Left cardiac atrium (tissue), 4 donors: ENCODE results near the gene PLA1A. TPM values are rescaled to one million over a fixed set of nuclear protein-coding genes. Genes with fewer than 3 reads are reported as not detected.

Source experiments
- ATAC-seq, 2 donors: fragments of 200-7000 bp; cut with Tn5 transposase; one replicate each; pipeline ENCODE4 v1.9.1; 2020; ENCODE audit warnings: mild to moderate bottlenecking in 2 of 2, moderate library complexity in 2 of 2
- DNase-seq: peaks from one replicate; pipeline ENCODE4 v3.0.0-alpha.2; 2020
- intact Hi-C, 2 donors: fragments of 100-400 bp; cut with DNase I; formaldehyde crosslinking; loops; one replicate each; pipeline versions ENCODE4 v1.14.1 to v1.15.1; 2022 to 2023
- total RNA-seq, 2 donors: library from RNA; stranded (reverse); fragmentation: NEBNext Ultra II Directional; extraction: Animal tissue kit (Norgen Biotek cat#: 25700); gene quantifications; one replicate each; pipeline ENCODE4 v1.2.1, GENCODE V29; 2021
- donor health status: DM: no; HTN: yes; CAD: no.
- donor health status: DM: no; HTN: yes; CAD: no; lungs with severe emphysema.
- donor health status: DM: yes; HTN: yes; CAD: no.
- donor health status: Dilated cardiomyopathy.

Gene PLA1A
- total RNA-seq, 2 donors from 2014 or later: 1.5 to 8.7 TPM

- DNase-seq (no peak), ATAC-seq (peak in 1 of 2 donors; percentile 22)
- intact Hi-C loops: no loop called here
These were observed 32.6 kb downstream of the PLA1A start for GRCh38 chr3:119630128-119630879.

- intact Hi-C loops: no loop called here
- no peak for DNase-seq
- peak in 1 of 2 donors; percentile 8 for ATAC-seq
These were observed 33.2 kb downstream of the PLA1A start for GRCh38 chr3:119630880-119631329.

- DNase-seq (no peak), ATAC-seq (no peak)
- intact Hi-C loops: no loop called here
These were observed 33.8 kb downstream of the PLA1A start for GRCh38 chr3:119631516-119631915.

GRCh38 chr3:119632216-119632615 lies 34.5 kb downstream of the PLA1A start:
- DNase-seq (no peak), ATAC-seq (no peak)
- intact Hi-C loops: no loop called here

- intact Hi-C loops: no loop called here
- ATAC-seq (no peak), DNase-seq (no peak)
These were observed 35.1 kb downstream of the PLA1A start for GRCh38 chr3:119632829-119633228.

GRCh38 chr3:119635719-119636118 lies 38.0 kb downstream of the PLA1A start:
- no peak for DNase-seq
- peak in 1 of 2 donors; percentile 4 for ATAC-seq
- intact Hi-C loops: loop anchor here in 1 of 2 donors (5.0 kb wide), 2 partner anchors 33 to 37 kb away; no protein-coding TSS in a partner anchor

GRCh38 chr3:119636249-119636648 lies 38.6 kb downstream of the PLA1A start:
- intact Hi-C loops: loop anchor here in 1 of 2 donors (5.0 kb wide), 2 partner anchors 34 to 36 kb away; no protein-coding TSS in a partner anchor
- ATAC-seq (peak in 1 of 2 donors; percentile 1), DNase-seq (no peak)

GRCh38 chr3:119636891-119637611 lies 39.4 kb downstream of the PLA1A start:
- ATAC-seq (no peak), DNase-seq (no peak)
- intact Hi-C loops: loop anchor here in 1 of 2 donors (5.0 kb wide), 2 partner anchors 35 kb away; no protein-coding TSS in a partner anchor

GRCh38 chr3:119637679-119638477 lies 40.2 kb downstream of the PLA1A start:
- ATAC-seq: peak; percentile 31 to 70

GRCh38 chr3:119639494-119640350 lies 42.0 kb downstream of the PLA1A start:
- intact Hi-C loops: loop anchor here in 1 of 2 donors (2.0 to 5.0 kb wide), 3 partner anchors 33 to 61 kb away; partner anchors contain the start of gene ADPRH
- ATAC-seq: no peak
- no peak for DNase-seq

More at GRCh38 chr3:119637679-119638477, 40.2 kb downstream of the PLA1A start:
- intact Hi-C loops: loop anchor here in 1 of 2 donors (2.0 to 5.0 kb wide), 3 partner anchors 34 to 59 kb away; partner anchors contain the start of gene ADPRH
- no peak for DNase-seq

- no peak for DNase-seq
- intact Hi-C loops: no loop called here
- ATAC-seq: no peak
These were observed 43.7 kb downstream of the PLA1A start for GRCh38 chr3:119641416-119641815.

- intact Hi-C loops: no loop called here
- ATAC-seq (no peak), DNase-seq (no peak)
These were observed 45.2 kb downstream of the PLA1A start for GRCh38 chr3:119642746-119643473.

- intact Hi-C loops: no loop called here
- no peak for DNase-seq
These were observed 45.8 kb downstream of the PLA1A start for GRCh38 chr3:119643528-119643927.

GRCh38 chr3:119644481-119644880 lies 46.8 kb downstream of the PLA1A start:
- intact Hi-C loops: no loop called here
- no peak for DNase-seq
- peak in 1 of 2 donors; percentile 15 for ATAC-seq

More at GRCh38 chr3:119643528-119643927, 45.8 kb downstream of the PLA1A start:
- ATAC-seq: no peak

- intact Hi-C loops: no loop called here
- ATAC-seq (no peak), DNase-seq (no peak)
These were observed 48.1 kb downstream of the PLA1A start for GRCh38 chr3:119645813-119646212.

GRCh38 chr3:119647171-119647570 lies 49.5 kb downstream of the PLA1A start:
- DNase-seq: peak; percentile 52
- intact Hi-C loops: no loop called here

GRCh38 chr3:119647843-119648575 lies 50.3 kb downstream of the PLA1A start:
- ATAC-seq (no peak), DNase-seq (no peak)
- intact Hi-C loops: no loop called here

More at GRCh38 chr3:119647171-119647570, 49.5 kb downstream of the PLA1A start:
- ATAC-seq: peak; percentile 36 to 50
